GM21381 (cell line): Measurements from ENCODE around the gene C6orf118.

Source experiments
- ATAC-seq: cut with Tn5 transposase; IDR thresholded peaks from one replicate; pipeline ENCODE4 v1.9.1; 2021; ENCODE audit warnings: mild to moderate bottlenecking, moderate library complexity; ENCODE audit not compliant: unreplicated experiment

Gene C6orf118

GRCh38 chr6:165245287-165245686 is 64.1 kb downstream of the C6orf118 start:
- no peak for ATAC-seq

DNA sequence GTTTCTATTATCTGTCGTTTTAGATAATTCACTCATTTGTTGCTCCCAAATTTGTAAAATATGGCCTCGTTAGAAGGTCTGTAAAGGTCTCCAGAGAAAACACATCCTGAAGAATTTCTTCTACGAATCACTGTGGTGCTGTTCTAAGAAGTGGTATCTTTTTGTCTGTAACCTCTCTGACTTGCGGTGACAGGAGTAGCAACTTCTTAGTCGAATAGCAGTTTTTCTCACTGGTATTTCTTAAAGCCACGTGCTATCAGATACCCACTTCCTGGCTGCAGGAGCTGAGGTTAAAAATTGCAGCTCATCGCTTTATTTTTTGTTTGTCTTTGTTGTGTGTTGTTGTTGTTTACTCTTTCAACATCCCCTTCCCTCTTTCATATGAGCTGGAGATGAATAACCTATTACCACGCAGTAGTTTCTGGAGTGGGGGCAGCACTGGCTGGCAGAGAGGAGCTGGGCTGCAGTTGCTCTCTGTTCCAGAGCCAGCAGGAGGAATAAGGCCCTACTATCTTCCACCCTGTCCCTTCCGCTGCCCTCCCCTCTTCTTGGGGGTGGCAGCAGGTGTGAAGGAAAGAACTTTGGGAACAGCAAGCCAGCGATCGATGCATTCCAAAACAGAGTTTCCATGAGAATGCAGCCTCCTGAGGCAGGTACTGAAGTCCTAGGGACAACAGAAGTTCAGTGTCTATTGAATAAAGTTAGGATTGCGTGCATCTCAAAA is 64.7 kb downstream of the C6orf118 start:
- no peak for ATAC-seq

GRCh38 chr6:165243801-165244200 is 65.6 kb downstream of the C6orf118 start:
- no peak for ATAC-seq

DNA sequence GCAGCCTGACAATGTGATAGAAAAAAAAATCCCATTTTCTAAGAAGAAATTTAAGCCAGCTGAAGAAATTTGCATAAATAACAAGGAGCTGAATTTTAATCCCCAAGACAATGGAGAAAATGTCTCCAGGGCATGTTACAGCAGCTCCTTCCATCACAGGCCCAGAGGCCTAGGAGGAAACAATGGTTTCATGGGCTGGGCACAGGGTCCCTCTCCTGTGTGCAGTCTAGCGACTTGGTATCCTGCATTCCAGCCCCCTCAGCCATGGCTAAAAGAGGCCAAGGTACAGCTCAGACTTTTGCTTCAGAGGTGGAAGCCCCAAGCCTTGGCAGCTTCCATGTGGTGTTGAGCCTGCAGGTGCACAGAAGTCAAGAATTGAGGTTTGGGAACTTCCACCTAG is 73.1 kb downstream of the C6orf118 start:
- ATAC-seq: no peak

- ATAC-seq: no peak
Measured at GRCh38 chr6:165232731-165233488, 76.5 kb downstream of the C6orf118 start.

- ATAC-seq: no peak
Measured at GRCh38 chr6:165231581-165232561, 77.5 kb downstream of the C6orf118 start.

DNA sequence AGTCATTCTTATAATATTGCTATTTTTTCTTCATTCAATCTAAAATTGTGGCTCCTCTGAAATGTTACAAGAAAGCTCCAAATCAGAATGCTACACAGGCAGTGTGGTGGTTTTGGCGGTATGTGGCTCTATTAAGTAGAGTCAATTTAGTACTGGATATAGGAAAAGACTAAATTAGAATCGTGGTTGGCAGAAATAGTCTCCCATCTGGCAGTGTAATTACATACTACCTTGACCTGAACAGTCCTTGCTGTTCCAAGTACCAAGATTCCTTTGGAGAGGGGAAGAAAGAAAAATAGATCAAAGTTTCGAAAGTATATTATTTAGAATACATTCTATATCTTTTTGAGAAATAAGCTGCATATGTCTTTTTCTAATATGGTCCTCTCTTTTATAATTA is 78.2 kb downstream of the C6orf118 start:
- ATAC-seq: no peak
